ENCODE data around the gene TMEM129.

The TMEM129 gene, protein sequence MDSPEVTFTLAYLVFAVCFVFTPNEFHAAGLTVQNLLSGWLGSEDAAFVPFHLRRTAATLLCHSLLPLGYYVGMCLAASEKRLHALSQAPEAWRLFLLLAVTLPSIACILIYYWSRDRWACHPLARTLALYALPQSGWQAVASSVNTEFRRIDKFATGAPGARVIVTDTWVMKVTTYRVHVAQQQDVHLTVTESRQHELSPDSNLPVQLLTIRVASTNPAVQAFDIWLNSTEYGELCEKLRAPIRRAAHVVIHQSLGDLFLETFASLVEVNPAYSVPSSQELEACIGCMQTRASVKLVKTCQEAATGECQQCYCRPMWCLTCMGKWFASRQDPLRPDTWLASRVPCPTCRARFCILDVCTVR

DNA sequence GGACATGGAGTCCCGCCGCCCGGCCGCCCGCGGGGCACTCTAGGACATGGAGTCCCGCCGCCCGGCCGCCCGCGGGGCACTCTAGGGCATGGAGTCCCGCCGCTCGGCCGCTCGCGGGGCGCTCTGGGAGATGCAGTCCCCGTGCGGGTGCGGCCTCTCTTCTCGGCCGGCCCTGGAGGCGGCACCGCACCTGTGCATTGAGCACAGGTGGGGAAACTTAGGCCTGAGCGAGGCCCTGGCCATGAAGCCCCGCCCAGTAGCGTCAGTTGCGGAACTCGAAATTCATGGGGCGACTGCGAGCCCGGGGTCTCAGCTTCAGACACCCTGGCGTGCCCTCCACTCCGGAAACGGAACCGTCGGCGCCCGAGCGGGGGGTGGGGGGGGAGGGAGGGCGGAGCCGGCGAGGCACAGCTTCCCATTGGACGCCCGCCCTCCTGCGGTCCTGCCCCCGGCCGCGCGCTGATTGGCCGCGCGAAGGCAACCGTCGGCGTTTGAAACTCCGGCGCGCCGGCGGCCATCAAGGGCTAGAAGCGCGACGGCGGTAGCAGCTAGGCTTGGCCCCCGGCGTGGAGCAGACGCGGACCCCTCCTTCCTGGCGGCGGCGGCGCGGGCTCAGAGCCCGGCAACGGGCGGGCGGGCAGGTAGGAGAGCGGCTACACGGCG lies at the start of gene TMEM129, which contains the start of gene TACC3:
TMEM129 (minus strand) TSS at position 321 of the 663 bp plus-strand sequence. CDS start 486 bp downstream, outside the sequence.
TACC3 (plus strand) TSS at position 519 of the 663 bp plus-strand sequence. CDS start 1,901 bp downstream, outside the sequence.
- in situ Hi-C loops (cut with MboI; ENCODE audit: low sequenced_read_pairs): no loop called here

DNA sequence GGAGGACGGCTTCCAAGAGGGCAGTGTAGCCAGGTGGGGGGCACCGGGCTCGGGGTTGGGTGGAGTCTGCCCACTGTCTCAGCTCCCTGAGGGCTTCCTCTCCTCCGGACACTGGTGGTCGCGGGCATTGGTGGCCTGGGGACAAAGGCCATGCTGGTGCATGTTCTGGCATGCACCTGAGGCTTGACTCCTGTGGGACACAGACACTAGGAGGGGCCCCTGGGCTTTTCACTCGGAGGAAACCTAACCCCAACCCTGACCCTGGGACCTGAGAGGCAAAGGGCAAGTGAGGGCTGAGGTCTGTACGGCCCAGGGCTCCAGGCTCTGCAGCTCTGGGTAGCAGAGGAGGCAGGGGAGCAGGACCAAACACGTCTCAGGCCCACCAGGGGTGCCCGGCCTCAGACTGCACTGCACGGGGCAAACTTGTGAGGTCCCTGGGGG lies 49.7 kb upstream of the TMEM129 start:
- in situ Hi-C loops (cut with MboI; ENCODE audit: low sequenced_read_pairs): no loop called here

DNA sequence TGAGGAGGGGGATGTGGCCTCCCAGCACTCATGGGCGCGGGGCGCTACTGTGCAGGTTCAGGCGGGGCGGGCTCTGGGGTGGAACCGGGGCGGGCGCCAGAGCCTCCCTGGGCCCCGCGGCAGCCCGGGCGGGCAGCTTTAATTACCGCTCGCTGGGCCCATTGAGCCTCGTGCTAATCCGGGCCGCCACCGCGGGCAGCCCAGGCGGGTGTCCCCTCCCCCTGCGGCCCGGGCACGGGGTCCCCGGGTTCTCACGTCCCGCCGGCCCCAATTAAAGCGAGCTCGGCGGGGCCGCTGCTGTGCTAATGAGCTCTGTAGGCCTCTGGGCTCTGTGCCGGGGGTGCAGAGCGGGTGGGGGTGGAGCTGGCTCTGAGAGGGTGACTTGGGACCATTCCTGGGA lies 49.1 kb upstream of the TMEM129 start:
- in situ Hi-C loops (cut with MboI; ENCODE audit: low sequenced_read_pairs): no loop called here

DNA sequence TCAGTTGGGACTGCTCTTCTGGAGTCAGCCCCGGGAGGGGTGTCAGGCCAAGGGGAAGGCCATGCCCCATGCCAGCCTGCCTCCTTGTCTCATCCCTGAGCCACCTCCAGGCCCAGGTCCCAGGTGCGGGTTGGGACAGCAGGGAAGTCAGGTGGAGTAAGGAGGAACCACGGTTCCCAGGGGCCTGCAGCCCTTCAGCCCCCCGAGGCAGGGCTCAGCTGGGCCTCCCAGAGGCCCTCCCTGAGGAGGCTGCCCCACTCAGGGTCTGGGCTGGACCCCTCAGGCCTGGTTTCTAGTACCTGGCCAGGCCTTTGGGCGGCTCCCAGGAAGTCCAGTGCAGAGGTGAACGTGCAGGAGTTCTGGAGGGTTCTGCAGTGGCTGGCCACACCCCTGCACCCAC lies 48.6 kb upstream of the TMEM129 start:
- in situ Hi-C loops (cut with MboI; ENCODE audit: low sequenced_read_pairs): no loop called here

DNA sequence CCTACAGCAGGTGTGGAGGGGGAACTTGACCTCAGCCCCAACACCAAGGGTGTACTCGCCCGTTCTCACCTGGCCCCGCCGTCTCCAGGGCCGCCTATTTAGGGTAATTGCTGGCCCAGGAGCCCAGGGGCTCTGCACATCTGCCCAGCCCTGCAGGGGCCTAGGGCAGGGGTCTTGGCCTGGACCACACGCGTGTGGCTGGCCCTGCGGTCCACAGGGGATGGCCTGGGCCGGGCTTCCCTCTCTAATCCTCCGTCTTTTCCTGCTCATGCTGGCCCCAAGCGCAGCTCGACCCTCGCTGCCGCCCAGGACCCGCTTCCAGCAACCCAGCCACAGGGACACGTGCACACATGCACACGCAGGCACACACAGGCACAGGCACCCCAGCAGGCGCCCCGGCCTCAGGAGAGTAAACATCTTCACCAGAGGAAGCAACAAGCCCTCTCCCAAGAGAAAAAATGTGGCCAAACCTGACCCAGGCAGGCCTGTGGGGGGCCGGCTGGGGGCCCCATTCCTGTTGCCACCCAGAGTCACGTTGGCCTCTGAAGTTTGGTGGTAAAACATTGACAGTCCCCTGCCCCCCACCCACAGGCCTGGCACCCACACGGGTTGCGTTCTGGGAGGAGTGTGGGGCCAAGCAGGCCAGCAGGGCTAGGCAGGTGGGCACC lies 47.4 kb upstream of the TMEM129 start:
- in situ Hi-C loops (cut with MboI; ENCODE audit: low sequenced_read_pairs): no loop called here

DNA sequence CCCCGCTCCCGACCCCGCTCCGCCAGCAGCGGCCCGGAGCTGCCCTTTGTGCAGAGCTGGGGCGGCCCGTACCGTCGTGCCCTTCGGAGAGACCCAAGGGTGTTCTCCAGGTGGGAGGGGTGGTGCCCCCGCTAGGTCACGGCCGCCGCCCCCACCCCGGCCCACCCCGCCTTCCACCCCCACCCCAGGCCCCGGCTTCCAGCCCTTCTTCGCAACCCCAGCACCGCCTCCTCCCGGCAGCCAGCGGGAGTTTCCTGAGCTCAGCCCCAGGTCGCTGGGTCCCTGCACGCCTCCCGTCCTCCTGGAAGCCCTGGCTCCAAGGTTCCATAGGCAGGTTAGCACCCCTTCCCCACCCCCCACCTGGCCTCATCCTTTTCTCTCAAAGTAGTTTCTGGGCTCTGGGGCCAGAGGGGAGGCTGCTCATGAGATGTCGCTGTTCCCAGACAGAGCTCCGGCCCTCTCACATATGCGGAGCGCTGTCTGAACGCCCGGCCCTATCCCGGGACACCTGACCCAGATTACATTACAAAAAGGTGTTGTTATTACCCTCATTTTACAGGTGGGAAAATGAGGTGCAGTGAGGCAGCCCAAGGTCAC lies 46.7 kb upstream of the TMEM129 start:
- in situ Hi-C loops (cut with MboI; ENCODE audit: low sequenced_read_pairs): no loop called here

DNA sequence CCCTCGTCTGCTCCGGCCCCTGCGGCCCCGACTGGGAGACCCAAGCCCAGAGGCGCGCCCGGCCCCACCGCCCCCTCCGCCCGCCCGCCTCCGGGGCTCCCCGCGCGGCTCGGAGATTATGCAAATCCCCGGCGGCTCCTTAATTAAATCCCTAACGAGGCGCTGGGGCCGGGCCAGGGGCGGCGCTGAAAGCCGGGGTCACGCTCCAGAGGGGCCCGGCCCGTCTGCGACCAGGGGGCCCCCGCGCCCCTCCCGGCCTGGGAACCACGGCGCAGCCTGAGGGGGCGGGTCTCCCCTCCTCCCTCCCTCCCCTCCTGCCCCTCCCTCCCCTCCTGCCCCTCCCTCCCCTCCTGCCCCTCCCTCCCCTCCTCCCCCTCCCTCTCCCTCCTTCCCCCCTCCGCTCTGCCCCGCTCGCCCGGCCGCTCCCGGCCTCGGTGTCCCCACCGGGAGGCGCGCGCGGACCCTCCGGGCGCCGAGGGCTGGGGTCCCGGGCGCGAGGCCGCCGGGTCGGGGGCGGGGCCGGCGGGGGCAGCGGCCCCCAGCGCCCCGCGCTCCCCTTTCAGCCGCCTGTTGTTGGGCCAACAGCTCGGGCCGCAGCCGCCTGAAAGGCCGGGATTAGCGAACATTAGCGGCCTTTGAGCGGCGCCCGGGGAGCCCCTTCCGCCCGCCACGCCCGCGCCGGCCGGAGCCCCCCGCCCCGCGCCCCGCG lies 46.1 kb upstream of the TMEM129 start:
- in situ Hi-C loops (cut with MboI; ENCODE audit: low sequenced_read_pairs): no loop called here

DNA sequence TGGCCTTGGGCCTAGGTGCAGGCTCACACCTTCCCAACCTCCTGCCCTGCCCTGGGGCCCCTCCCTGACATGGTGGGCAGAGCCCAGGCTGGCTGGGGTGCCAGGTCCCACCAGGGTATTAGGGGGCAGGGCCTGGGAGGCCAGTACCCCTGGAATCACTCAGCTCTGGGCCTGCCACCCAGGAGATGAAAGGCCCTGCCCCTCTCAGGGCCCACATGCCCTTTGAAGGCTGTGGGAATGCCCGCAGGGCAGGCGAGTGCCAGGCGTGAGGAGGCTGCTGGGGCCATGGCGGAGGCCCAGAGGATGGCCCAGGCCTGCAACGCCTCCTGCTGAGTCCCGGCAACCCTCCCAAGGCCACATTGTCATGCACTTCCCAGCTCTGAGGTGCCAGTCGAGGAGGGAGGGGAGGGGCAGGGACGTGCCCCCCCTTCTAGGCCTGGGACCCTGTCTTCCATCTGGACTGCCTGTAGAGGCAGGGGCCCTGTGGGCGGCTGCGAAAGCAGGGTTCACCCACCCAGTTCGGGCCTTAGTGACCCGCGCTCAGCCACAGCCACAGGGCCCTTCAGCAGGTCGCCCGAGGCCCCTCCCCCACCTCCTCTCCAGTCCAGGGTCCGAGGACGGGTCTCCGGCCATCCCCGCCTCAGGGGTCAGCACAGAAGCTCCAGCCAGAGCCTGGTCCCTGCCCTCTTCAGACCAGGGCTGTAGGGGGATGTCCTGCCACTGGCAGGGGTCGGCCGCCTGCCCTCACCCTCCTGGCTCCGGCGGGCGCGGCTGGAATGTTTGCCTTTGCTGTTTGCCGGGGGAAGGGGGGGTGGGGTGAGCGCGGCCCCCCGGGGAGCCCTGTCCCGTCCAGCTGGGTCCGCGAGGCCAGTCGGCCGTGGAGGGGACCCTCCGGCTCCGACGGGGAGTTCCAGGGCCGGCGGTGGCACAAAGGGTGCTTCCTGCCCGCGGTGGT lies 45.3 kb upstream of the TMEM129 start:
- in situ Hi-C loops (cut with MboI; ENCODE audit: low sequenced_read_pairs): no loop called here

DNA sequence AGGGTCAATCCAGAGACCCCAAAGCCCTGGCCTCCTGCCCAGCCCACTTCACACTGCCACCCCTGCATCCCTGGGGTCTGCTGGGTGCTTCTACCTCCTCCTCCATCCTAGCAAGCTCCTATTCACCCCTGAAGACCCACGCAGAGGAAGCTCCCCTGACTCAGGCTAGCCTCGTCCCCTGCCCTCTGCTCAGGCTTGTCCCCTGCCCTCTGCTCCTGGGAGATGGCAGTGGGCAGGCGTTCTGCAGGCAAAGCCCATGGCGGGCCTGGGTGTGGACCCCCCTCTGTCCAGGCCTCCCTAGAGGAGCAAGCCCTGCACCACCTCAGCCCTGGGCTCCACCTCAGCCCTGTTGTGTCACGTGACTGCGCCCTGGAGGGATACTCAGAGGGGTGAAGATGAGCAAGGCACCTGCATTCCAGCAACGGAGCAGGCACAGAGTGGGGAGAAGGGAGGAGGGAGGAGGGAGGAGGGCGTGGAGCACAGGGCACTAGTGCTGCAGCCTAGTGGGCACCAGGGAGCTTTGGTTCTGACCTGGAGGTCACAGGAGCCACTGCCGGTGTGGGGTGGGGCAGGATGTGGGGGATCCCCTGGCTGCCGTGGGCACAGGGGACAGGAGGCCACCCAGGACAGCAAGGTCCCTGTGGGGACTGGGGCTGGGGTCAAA lies 44.4 kb upstream of the TMEM129 start:
- in situ Hi-C loops (cut with MboI; ENCODE audit: low sequenced_read_pairs): no loop called here

DNA sequence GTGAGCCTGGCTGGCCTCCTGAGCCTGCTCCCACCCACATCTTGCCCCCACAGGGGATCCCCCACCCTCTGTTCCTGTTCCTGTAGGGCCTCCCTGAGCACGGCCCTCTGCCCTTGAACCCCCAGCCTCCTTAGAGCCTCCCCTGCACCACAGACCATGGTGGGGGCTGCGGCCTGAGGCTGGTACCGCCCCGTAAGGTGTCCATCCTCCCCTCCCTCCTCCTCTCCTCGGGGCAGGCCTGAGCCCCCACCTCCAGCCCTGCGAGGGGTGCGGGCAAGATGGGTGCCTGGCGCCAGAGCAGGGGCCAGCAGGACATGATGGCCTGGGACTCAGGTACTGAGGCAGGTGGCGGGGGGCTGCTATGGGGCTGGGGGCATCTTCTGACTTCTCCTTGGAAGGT lies 43.5 kb upstream of the TMEM129 start:
- in situ Hi-C loops (cut with MboI; ENCODE audit: low sequenced_read_pairs): no loop called here

DNA sequence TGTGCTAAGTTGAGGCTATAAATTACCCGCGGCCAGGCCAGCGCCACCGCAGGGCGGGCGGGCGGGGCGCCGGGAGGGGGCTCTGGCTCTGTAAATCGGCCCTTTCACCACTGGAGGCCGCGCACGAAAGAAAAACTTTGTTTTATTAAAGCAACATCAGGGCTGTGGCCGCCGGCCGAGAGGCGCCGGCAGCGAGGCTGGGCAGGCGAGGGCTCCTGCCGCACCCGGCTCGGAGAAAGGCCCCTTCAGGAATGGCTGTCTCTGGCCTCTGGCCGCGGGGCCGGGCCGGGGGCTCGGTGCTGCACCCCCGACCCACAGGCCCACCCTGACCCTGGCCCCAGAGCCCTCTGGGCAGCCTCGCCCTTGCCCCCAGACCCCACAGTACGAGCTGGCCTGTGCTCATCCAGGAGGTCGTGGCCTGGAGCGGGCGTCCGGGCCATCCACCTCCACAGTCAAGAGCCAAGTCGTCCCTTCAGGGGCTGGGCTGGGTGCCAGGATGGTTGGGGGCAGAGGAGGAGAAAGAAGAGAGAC lies 42.5 kb upstream of the TMEM129 start:
- in situ Hi-C loops (cut with MboI; ENCODE audit: low sequenced_read_pairs): no loop called here

DNA sequence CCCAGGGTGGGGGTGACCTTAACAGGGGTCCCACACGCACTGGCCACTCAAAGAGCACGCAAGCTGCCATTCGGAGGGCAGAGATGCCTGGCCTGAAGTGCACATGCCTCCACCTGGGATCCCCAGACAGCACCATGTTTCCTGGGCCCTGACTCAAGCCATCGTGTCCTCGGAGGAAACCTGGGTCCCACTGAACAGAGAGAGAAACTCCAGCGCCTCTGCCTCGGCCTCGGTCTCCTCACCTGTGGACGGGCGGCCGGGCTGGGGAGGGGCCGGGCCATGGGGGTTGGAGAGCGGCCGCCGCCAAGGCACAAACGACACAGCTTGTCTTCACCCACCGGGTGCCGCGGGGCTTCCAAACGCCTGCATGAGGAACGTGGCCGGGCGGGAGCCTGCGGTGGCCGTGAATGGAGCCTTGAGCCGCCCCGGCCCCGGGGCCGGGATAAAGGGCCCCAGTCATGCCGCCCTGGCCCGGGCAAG lies 42.0 kb upstream of the TMEM129 start:
- in situ Hi-C loops (cut with MboI; ENCODE audit: low sequenced_read_pairs): no loop called here

DNA sequence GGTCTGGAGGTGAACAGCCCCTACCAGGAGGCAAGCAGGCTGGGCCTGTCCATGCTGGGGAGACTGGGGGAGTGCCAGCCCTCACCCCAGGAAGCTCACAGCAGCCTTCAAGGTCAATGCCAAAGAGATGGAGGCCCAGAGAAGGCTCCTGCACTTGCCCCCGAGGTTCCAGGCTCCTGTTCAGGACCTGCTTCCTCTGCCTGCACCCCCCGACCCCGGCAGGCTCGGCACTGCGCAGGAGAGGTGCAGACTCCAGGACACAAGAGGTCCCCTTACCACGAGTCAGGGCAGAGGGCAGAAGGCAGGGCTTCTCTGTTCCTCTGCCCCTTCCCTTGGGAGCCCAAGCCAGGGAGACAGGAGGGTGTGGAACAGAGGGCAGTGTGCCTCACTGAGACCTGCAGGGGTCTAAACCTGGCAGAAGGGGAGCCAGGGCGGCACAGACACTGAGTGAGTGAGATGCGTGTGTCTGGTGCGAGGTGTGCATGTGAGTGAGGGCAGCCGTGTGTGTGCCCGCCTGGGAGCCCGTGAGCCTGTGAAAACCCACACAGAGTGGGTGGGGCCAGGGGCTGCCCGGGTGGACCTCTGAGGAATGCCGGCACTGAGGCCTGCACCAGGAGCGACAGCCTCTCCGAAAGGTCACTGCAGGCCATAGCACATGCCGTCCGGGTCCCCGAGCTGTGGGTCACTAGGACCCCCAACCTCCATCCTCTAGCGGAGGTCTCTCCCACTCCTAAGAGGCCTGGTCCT lies 41.3 kb upstream of the TMEM129 start:
- in situ Hi-C loops (cut with MboI; ENCODE audit: low sequenced_read_pairs): no loop called here

DNA sequence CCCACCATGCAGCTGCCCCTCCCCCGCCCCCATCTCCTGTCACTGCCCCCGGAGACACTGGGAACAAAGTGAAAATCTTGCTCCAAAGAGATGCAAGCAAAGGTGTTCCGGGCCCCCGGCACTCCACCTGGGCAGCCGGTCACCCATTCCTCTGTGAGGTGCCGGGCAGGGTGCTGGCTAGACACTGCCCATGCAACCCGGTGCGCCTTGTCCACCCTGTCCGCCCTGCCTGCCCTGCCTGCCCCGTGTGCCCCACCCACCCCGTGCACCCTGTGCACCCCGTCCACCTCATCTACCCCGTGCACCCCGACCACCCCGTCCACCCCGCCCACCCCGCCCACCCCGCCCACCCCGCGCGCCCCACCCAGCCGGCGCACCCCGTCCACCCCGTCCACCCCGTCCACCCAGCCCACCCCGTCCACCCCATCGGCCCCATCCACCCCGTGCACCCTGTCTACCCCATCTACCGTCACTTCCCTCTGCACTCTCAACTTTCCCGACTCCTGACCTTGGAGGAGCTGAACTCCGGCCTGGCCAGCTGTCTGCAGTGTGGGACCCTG lies 40.1 kb upstream of the TMEM129 start:
- in situ Hi-C loops (cut with MboI; ENCODE audit: low sequenced_read_pairs): no loop called here

DNA sequence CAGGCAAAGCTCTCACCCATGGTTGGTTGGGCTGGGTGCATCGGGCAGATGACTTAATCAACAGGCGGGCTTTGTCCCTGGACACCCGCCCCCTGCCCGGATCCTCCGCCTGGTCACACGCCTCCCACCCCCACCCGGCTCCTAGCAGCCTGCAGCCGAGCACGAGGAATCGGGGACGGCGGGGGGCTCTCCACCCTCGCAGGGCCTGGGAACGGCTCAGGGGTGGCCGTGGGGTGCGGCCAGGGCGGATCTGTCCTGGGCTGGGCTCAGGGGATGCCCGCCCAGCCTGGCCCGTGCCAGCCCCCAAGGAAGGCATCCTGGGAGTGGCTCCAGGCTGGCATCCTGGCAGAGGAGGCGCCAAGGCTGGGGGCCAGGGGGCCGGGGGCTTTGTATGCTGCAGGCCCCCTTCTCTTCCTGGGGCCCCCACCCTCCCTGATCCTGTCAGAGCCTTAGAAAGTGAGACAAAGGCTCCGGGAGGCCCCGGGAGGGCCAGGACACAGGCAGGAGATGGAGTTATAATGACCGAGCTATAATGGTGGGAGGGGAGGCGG lies 39.5 kb upstream of the TMEM129 start:
- in situ Hi-C loops (cut with MboI; ENCODE audit: low sequenced_read_pairs): no loop called here

DNA sequence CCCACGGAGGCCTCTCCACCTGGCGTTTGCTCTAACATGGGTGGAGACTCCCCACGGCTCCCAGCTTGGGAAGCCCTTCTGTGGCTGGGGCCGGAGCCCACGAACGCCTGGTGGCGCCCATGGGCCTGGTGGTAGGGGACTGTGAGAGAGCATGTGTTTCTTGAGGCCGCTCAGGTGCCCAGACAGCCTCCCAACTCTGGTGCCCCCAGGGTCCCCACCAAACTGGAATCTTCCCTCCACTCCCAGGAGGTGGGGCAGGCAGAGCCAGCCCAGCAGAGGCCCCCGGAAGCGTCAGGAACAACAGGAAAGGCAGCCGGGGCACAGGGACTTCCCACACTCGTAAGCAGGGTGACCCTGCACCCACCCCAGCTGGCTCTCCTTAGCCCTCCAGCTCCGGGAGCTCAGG lies 38.7 kb upstream of the TMEM129 start:
- in situ Hi-C loops (cut with MboI; ENCODE audit: low sequenced_read_pairs): no loop called here

DNA sequence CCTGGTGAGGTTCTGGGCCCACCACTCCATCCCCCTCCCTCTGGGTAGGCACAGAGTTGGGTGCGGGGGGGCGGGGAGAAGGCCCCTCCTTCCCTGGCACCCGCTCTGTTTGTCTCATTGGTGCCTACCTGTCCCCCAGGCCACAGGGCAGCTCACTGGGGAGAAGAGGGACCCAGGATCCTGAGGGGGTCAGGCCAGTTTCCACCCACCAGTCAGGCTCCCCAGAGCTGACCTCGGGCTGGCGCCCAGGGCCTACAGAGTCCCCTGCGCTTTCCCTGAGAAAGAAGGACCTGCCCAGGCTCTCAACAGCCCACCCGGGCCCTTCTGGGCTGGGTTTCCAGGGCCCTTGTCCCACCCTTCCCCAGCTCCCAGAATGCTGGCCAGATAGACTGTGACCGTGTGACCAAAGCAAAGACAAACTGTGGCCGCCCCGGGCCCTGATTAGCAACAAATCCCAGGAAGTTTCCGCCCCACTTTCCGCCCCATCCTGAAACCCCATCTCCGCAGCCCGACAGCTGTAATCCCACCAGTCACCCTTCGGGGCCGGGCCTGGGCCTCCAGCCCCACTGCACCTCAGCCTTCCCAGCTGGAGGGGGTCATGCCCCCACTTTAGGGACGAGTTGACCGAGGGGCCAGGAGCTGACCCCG lies 38.2 kb upstream of the TMEM129 start:
- in situ Hi-C loops (cut with MboI; ENCODE audit: low sequenced_read_pairs): no loop called here
